Fibroblast of lung (primary cell): ENCODE data around the gene MS4A4A.

Experiments
- EZH2 ChIP-seq: IDR thresholded peaks from 2 replicates; pipeline ENCODE4 v1.5.1; 2012; ENCODE audit warnings: low read length, control low read depth, mild to moderate bottlenecking; ENCODE audit errors: missing control alignments
- TF ChIP-seq, protein P1 (sequence below), 2 donors: IDR thresholded peaks in 1 of 2; conservative IDR thresholded peaks in 1 of 2; 1 replicate in 1 of 2; 2 replicates in 1 of 2; pipeline ENCODE4 v1.5.1; 2011 to 2012; ENCODE audit warnings: low read length in 2 of 2, control low read depth in 1 of 2, inconsistent platforms in 1 of 2, low read depth in 1 of 2, mild to moderate bottlenecking in 1 of 2

DNA sequence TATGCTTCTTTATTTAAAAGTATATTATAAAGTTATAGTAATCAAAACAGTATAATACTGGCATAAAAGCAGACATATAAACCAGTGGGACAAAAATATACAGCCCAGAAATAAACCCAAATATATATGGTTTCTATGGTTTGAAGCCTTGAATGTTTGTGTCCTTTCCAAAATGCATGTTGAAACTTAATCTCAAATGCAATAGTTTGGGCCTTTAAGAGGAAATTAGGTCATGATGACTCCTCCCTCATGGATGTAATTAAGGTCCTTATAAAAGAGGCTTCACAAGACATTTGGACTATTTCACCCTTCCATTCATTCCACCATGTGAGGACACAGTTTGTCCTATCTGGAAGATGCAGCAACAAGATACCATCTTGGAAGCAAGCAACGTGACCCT, 46.5 kb downstream of the MS4A4A start, which contains the start of gene MS4A6E:
- TF ChIP-seq, protein P1, sequence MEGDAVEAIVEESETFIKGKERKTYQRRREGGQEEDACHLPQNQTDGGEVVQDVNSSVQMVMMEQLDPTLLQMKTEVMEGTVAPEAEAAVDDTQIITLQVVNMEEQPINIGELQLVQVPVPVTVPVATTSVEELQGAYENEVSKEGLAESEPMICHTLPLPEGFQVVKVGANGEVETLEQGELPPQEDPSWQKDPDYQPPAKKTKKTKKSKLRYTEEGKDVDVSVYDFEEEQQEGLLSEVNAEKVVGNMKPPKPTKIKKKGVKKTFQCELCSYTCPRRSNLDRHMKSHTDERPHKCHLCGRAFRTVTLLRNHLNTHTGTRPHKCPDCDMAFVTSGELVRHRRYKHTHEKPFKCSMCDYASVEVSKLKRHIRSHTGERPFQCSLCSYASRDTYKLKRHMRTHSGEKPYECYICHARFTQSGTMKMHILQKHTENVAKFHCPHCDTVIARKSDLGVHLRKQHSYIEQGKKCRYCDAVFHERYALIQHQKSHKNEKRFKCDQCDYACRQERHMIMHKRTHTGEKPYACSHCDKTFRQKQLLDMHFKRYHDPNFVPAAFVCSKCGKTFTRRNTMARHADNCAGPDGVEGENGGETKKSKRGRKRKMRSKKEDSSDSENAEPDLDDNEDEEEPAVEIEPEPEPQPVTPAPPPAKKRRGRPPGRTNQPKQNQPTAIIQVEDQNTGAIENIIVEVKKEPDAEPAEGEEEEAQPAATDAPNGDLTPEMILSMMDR (conservative IDR thresholded peaks at IDR 0.05 in 1 of 2, IDR thresholded peaks at IDR 0.05 in 1 of 2; ENCODE audit: low read depth in 1 of 2, low read length in 2 of 2) = no peak
- TF ChIP-seq EZH2 = no peak
